Stimulated activated CD8-positive, alpha-beta memory T cell treated with anti-CD3 and anti-CD28 coated beads, Interleukin-7, amount 100 ng/mL, for 4 hours (primary cell): Measurements from ENCODE around the gene BROX.

Source experiments
- DNase-seq, 2 donors: peaks; one replicate each; pipeline ENCODE4 v3.0.0-alpha.2; 2020; ENCODE audit warnings: low read depth in 2 of 2

Gene BROX

GRCh38 chr1:222777977-222778376 lies 65.6 kb downstream of the BROX start:
- DNase-seq: no peak

- DNase-seq: no peak
These were observed 68.9 kb downstream of the BROX start for GRCh38 chr1:222781251-222781650.

- no peak for DNase-seq
These were observed 70.7 kb downstream of the BROX start for GRCh38 chr1:222783051-222783450.

GRCh38 chr1:222784371-222784770 lies 72.0 kb downstream of the BROX start:
- no peak for DNase-seq
